Duodenal mucosa (tissue), 2 donors: ENCODE data around the gene PNPLA7.

Experiments used
- H3K27ac ChIP-seq: one replicate; pipeline ENCODE4 v1.7.0; 2013; ENCODE audit warnings: low read depth, low read length
- H3K27me3 ChIP-seq, 2 donors: one replicate each; pipeline ENCODE4 v1.7.0; 2013; ENCODE audit warnings: low read length in 2 of 2, control low read depth in 1 of 2; ENCODE audit not compliant: insufficient read depth in 2 of 2, control insufficient read depth in 1 of 2
- H3K36me3 ChIP-seq, 2 donors: one replicate each; pipeline ENCODE4 v1.7.0; 2013; ENCODE audit warnings: low read length in 2 of 2, control low read depth in 1 of 2; ENCODE audit not compliant: insufficient read depth in 2 of 2, control insufficient read depth in 1 of 2
- H3K4me1 ChIP-seq, 2 donors: one replicate each; pipeline ENCODE4 v1.7.0; 2013; ENCODE audit warnings: low read length in 2 of 2, control low read depth in 1 of 2; ENCODE audit not compliant: insufficient read depth in 2 of 2, control insufficient read depth in 1 of 2
- H3K4me3 ChIP-seq, 2 donors: one replicate each; pipeline ENCODE4 v1.7.0; 2013; ENCODE audit warnings: low read length in 2 of 2, low read depth in 1 of 2
- H3K9ac ChIP-seq, 2 donors: one replicate each; pipeline ENCODE4 v1.7.0; 2013; ENCODE audit warnings: low read length in 2 of 2, low read depth in 1 of 2
- H3K9me3 ChIP-seq, 2 donors: one replicate each; pipeline ENCODE4 v1.7.0; 2013; ENCODE audit warnings: low read length in 2 of 2, control low read depth in 1 of 2; ENCODE audit not compliant: control insufficient read depth in 1 of 2

PNPLA7 gene

GRCh38 chr9:137505421-137506140, 44.6 kb downstream of the PNPLA7 start:
- H3K36me3 ChIP-seq: no peaks in the 10 kb centered on the region
- H3K4me3 ChIP-seq: no peak overlapping the region
- H3K27me3 ChIP-seq: no peaks in the 10 kb centered on the region
- H3K4me1 ChIP-seq: no peaks in the 10 kb centered on the region
- H3K27ac ChIP-seq: no peak overlapping the region
- no peaks in the 10 kb centered on the region for H3K9me3 ChIP-seq
- H3K9ac ChIP-seq: no peak overlapping the region

GRCh38 chr9:137504432-137504777, 45.8 kb downstream of the PNPLA7 start:
- H3K9ac ChIP-seq: no peak overlapping the region
- no peaks in the 10 kb centered on the region for H3K4me1 ChIP-seq
- no peaks in the 10 kb centered on the region for H3K9me3 ChIP-seq
- no peak overlapping the region for H3K27ac ChIP-seq
- H3K36me3 ChIP-seq: no peaks in the 10 kb centered on the region
- H3K4me3 ChIP-seq: no peak overlapping the region
- no peaks in the 10 kb centered on the region for H3K27me3 ChIP-seq

- Histone ChIP-seq H3K27me3 (no peaks in the 10 kb centered on the region), H3K9ac (no peak overlapping the region), H3K27ac (no peak overlapping the region), H3K9me3 (no peaks in the 10 kb centered on the region), H3K36me3 (no peaks in the 10 kb centered on the region), H3K4me3 (no peak overlapping the region), H3K4me1 (no peaks in the 10 kb centered on the region)
Measured at GRCh38 chr9:137502008-137502911, 47.9 kb downstream of the PNPLA7 start.

- no peak overlapping the region for H3K27ac ChIP-seq
- no peak overlapping the region for H3K4me3 ChIP-seq
- H3K9me3 ChIP-seq: no peaks in the 10 kb centered on the region
- H3K4me1 ChIP-seq: no peaks in the 10 kb centered on the region
- H3K36me3 ChIP-seq: no peaks in the 10 kb centered on the region
- no peaks in the 10 kb centered on the region for H3K27me3 ChIP-seq
- H3K9ac ChIP-seq: no peak overlapping the region
Measured at GRCh38 chr9:137501457-137501856, 48.7 kb downstream of the PNPLA7 start.

GRCh38 chr9:137500666-137501397, 49.4 kb downstream of the PNPLA7 start:
- H3K36me3 ChIP-seq: no peaks in the 10 kb centered on the region
- no peak overlapping the region for H3K9ac ChIP-seq

GRCh38 chr9:137499858-137500661, 50.1 kb downstream of the PNPLA7 start:
- Histone ChIP-seq H3K4me3 (no peak overlapping the region), H3K36me3 (no peaks in the 10 kb centered on the region), H3K9me3 (no peaks in the 10 kb centered on the region), H3K27ac (no peak overlapping the region), H3K9ac (no peak overlapping the region), H3K27me3 (no peaks in the 10 kb centered on the region), H3K4me1 (no peaks in the 10 kb centered on the region)

More at GRCh38 chr9:137500666-137501397, 49.4 kb downstream of the PNPLA7 start:
- H3K9me3 ChIP-seq: no peaks in the 10 kb centered on the region
- no peaks in the 10 kb centered on the region for H3K27me3 ChIP-seq
- no peak overlapping the region for H3K4me3 ChIP-seq
- H3K27ac ChIP-seq: no peak overlapping the region
- no peaks in the 10 kb centered on the region for H3K4me1 ChIP-seq

- H3K4me3 ChIP-seq: no peak overlapping the region
- H3K9ac ChIP-seq: no peak overlapping the region
- H3K4me1 ChIP-seq: peaks cover 0 to 5% of the 10 kb centered on the region in 2 donors
- no peaks in the 10 kb centered on the region for H3K36me3 ChIP-seq
- no peaks in the 10 kb centered on the region for H3K9me3 ChIP-seq
- H3K27me3 ChIP-seq: no peaks in the 10 kb centered on the region
- no peak overlapping the region for H3K27ac ChIP-seq
Measured at GRCh38 chr9:137499416-137499815, 50.8 kb downstream of the PNPLA7 start.

GRCh38 chr9:137498720-137499150, 51.5 kb downstream of the PNPLA7 start:
- H3K4me1 ChIP-seq: peaks cover 0 to 11% of the 10 kb centered on the region in 2 donors
- no peaks in the 10 kb centered on the region for H3K36me3 ChIP-seq
- H3K27me3 ChIP-seq: no peaks in the 10 kb centered on the region
- no peak overlapping the region for H3K27ac ChIP-seq
- no peak overlapping the region for H3K4me3 ChIP-seq
- no peak overlapping the region for H3K9ac ChIP-seq
- no peaks in the 10 kb centered on the region for H3K9me3 ChIP-seq

GRCh38 chr9:137497921-137498719, 52.1 kb downstream of the PNPLA7 start:
- Histone ChIP-seq H3K27ac (no peak overlapping the region), H3K36me3 (no peaks in the 10 kb centered on the region), H3K4me3 (no peak overlapping the region), H3K9me3 (no peaks in the 10 kb centered on the region), H3K4me1 (peaks cover 0 to 11% of the 10 kb centered on the region in 2 donors), H3K9ac (no peak overlapping the region), H3K27me3 (no peaks in the 10 kb centered on the region)
